GM18508 (cell line): ENCODE measurements around the gene CACNA2D3.
"Not testable (repeated sequence)": the region's sequence is repeated elsewhere in the genome, so short reads cannot be mapped to it uniquely, and the experiment has no call there.

Source experiments
- ATAC-seq: cut with Tn5 transposase; IDR thresholded peaks from one replicate; pipeline ENCODE4 v1.9.1; 2021; ENCODE audit warnings: moderate number of reproducible peaks; ENCODE audit not compliant: insufficient read depth, unreplicated experiment

The CACNA2D3 gene

DNA sequence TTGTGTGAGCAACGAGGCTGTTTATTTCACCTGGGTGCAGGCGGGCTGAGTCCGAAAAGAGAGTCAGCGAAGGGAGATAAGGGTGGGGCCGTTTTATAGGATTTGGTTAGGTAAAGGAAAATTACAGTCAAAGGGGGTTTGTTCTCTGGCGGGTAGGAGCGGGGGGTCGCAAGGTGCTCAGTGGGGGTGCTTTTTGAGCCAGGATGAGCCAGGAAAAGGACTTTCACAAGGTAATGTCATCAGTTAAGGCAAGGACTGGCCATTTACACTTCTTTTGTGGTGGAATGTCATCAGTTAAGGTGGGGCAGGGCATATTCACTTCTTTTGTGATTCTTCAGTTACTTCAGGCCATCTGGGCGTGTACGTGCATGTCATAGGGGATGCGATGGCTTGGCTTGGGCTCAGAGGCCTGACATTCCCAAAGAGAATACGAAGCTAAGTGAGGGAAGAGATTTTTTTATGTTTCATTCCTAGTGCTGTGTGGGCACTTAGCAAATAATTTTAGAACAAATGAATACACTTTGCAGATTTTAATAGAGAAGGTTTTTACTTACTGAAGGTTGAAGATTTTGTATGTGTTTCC lies 517.5 kb downstream of the CACNA2D3 start:
- ATAC-seq: not testable (repeated sequence)

DNA sequence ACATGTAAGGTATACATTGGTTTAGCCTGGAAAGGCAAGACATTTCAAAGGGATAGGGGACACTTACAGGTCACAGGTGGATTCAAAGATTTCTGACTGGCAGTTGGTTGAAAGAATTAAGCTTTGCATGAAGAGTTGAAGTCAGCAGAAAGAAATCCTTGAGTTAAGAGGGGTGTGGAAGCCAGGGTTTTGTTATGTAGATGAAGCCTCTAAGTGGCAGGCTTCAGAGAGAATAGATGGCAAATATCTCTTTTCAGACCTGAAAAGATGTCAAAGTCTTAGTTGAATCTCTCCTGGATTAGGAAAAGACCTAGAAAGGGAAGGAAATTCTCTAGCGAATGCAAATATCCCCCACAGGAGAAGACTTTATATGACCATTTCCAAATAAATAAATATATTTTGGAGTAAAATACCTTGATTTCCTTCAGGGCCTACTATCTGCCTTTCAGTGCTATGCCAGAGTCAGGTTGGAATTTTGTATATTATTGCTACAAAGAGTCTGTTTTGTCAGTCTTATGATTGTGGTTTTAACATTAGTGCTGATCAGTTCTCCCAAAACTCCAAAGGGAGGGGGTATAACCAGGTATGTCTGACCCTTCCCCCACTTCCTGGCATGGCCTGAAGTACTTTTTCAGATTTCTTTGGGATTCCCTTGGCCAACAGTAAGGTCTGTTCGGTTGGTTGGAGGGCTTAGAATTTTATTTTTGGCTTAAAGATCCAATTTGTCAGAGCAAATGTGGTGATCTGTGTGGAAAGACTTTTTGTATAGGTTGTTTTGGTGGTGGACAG lies 519.1 kb downstream of the CACNA2D3 start:
- ATAC-seq: no peak

- ATAC-seq: no peak
These were observed 519.8 kb downstream of the CACNA2D3 start for GRCh38 chr3:54642147-54642546.

- ATAC-seq: no peak
These were observed 525.4 kb downstream of the CACNA2D3 start for GRCh38 chr3:54647721-54648120.

- ATAC-seq: no peak
These were observed 527.2 kb downstream of the CACNA2D3 start for GRCh38 chr3:54649551-54649950.

- ATAC-seq: no peak
These were observed 531.3 kb downstream of the CACNA2D3 start for GRCh38 chr3:54653456-54654195.

DNA sequence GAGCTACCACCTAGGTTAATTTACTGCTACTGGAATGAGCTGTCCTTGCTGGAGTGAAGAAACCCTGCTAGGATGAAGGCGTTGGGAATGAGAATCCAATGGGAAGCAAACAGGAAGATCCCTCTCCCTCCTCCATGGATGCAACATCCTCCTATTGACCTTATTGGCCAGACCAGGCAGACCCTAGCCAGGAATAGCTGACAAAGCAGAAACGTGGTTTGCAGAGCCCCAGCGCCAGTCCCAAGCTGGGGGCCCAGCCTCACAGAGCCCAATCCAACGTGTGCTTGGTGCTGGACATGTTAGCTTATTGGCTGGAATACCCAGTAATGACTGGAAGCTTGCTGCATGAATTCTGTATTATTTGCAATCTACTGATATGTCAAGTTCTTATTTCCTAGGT lies 532.4 kb downstream of the CACNA2D3 start:
- ATAC-seq: no peak

- ATAC-seq: no peak
These were observed 537.0 kb downstream of the CACNA2D3 start for GRCh38 chr3:54659347-54659746.

GRCh38 chr3:54660714-54661132 lies 538.4 kb downstream of the CACNA2D3 start:
- ATAC-seq: no peak

DNA sequence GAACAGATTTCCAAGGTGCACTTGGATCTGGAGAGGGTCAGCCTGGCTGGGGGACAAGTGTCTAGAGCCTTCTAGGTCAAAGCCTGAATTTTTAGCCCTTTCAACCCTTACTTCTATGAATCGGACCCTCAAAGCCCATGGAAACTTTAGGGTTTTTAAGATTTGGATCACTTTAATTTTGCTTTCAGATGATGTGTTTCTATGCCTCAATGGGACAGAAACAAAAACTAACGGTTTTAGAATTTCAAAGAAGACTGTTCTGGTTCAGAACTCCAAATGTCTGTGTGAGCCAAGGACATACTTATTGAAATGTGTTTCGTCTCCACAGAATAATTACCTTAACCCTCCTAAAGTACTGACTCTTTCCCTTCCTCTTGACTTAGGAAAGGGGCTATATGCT lies 538.8 kb downstream of the CACNA2D3 start:
- no peak for ATAC-seq

GRCh38 chr3:54663501-54664011 lies 541.2 kb downstream of the CACNA2D3 start:
- no peak for ATAC-seq

GRCh38 chr3:54665016-54665600 lies 542.8 kb downstream of the CACNA2D3 start:
- ATAC-seq: no peak

DNA sequence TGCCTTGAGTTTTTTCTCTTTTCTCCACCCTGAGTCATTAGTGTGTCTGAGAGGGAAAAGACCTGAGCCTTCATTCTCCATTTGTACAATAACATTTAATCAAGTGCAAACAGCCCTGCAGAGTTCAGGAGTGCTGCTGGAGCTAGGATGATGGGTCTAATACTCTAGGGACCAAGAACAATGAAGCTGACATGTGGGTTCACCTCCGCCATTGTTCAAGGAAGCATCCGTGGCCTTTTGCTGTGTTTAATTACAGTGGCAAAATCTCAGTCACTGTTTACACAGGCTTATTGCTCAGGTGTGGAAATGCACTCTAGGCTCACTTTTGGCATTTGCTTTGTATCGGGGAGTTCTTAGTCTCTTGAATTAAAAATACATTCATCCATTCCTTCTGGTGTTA lies 545.9 kb downstream of the CACNA2D3 start:
- ATAC-seq: no peak

GRCh38 chr3:54670201-54671000 lies 548.0 kb downstream of the CACNA2D3 start:
- ATAC-seq: no peak

GRCh38 chr3:54671511-54671910 lies 549.2 kb downstream of the CACNA2D3 start:
- no peak for ATAC-seq

DNA sequence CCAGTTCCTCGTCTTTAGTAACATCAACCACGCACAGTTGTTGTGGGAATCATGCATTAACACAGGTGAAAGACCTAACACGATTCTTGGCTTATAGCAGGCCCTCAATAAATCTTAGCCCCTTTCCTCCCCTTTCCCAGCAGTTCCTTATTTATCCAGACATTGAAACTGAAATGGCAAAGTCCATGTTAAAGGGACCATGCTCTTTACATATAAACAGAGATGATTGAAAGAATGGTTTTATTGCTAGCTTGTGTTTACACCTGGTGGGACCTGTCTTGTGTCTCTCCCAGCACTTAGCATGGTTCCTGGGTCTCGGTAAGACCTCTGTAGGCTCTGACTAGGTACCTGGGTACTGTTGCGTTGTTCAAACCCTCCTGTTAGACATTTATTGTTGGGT lies 553.7 kb downstream of the CACNA2D3 start:
- ATAC-seq: no peak

- ATAC-seq: no peak
These were observed 559.4 kb downstream of the CACNA2D3 start for GRCh38 chr3:54681706-54682105.

GRCh38 chr3:54685213-54685612 lies 562.9 kb downstream of the CACNA2D3 start:
- ATAC-seq: no peak

- no peak for ATAC-seq
These were observed 569.0 kb downstream of the CACNA2D3 start for GRCh38 chr3:54691289-54691771.

DNA sequence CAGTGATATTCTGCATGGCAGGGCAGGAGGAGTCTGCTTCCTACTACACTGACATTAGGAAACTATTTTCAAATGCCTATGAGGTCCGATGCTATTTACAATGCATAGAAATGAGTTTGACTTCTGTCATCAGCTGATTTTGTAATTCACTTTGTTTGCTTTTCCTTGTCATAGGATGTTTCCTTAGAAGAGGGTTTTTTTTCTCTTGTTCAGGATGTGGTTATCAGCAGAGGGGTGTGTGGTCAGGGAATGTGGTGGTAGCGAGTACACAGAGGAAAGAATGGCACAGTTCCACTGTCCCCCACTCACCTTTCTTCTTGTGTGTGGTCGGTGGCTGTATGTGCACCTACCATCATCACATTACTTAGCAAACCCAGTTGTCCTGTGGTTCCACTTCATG lies 574.0 kb downstream of the CACNA2D3 start:
- no peak for ATAC-seq
